ENCODE results near the gene EFEMP2.

The EFEMP2 gene

DNA sequence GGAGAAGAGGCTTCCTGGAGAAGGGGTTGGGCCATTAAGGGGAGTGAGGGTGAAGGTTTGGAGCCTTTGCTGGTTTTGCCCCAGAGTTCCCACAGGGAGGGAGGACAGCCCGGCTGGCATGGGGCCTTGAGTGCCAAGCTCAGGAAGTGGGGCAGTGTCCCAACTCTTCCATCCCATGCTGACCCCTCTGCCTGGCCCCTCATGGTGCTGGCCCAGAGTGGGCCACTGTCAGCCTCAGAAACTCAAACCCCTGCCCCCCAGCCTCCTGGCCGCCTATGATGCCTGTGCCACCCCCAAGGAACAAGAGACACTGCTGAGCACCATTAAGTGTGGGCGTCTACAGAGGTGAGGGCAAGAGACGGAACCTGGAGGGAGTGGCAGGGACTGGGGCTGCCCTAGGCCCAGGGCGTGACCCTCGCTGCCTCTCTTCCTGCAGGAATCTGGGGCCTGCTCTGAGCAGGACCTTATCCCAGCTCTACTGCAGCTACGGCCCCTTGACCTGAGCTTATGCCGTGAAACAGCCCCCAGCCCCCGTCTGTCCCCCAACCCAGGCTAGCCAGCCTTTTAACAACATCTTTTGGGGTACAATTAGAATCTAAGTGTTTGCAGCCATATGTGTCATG is 6.9 kb downstream of the EFEMP2 start:
- no peak for DNase-seq

DNA sequence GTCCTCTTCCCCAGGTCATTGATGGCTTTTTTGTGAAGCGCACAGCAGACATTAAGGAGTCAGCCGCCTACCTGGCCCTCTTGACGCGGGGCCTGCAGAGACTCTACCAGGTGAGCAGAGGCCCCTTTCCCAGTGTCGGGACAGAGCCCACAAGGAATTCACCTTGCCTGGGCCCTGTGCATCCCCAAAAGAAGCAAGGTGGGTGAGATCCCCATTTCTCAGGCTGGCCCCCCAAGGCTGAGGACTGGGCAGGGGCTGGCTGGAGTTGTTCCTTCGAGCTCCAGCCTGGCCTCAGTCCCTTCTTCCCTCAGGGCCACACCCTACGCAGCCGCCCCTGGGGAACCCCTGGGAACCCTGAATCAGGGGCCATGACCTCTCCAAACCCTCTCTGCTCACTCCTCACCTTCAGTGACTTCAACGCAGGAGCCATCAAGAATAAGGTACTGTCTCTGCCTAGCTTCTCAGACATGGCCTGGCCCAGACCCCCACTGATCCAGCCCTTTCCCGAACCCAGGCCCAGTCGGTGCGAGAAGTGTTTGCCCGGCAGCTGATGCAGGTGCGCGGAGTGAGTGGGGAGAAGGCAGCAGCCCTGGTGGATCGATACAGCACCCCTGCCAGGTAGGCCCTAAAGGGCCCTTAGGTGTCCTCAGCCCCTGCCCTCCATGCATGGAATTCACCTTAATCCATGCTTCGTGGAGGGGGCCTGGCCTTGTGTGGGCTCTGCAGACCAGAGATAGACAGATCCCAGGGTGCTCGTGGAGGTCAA is 7.7 kb downstream of the EFEMP2 start:
- no peak for DNase-seq

- DNase-seq = no peak
These were observed 8.5 kb downstream of the EFEMP2 start for GRCh38 chr11:65863889-65864705.

DNA sequence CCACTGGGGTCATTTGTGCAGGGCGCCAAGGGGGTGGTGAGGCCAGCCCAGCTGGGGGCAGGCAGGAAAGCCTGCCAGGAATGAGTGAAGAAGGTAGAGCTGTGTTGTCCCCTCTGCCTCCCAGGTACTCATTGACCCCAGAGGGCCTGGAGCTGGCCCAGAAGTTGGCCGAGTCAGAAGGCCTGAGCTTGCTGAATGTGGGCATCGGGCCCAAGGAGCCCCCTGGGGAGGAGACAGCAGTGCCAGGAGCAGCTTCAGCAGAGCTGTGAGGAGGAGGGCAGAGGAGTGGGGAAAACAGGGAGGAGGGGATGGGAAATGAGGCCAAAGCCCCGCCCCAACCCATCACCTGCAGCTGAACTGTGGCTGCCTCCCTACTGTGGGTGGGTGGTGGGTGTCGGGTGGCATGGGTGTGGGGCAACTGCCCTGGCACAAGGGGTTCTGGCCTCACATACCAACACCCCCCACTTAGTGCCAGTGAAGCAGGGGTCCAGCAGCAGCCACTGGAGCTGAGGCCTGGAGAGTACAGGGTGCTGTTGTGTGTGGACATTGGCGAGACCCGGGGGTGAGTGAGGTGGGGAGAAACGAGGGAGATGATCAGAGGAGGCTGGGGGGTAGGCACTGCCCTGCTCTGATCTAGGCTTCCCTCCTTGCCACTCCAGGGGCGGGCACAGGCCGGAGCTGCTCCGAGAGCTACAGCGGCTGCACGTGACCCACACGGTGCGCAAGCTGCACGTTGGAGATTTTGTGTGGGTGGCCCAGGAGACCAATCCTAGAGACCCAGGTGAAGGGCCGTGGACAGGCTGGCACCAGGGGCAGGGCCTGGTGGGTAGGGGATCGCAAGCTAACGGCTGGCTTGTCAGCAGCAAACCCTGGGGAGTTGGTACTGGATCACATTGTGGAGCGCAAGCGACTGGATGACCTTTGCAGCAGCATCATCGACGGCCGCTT is 9.4 kb downstream of the EFEMP2 start:
- DNase-seq = no peak

DNA sequence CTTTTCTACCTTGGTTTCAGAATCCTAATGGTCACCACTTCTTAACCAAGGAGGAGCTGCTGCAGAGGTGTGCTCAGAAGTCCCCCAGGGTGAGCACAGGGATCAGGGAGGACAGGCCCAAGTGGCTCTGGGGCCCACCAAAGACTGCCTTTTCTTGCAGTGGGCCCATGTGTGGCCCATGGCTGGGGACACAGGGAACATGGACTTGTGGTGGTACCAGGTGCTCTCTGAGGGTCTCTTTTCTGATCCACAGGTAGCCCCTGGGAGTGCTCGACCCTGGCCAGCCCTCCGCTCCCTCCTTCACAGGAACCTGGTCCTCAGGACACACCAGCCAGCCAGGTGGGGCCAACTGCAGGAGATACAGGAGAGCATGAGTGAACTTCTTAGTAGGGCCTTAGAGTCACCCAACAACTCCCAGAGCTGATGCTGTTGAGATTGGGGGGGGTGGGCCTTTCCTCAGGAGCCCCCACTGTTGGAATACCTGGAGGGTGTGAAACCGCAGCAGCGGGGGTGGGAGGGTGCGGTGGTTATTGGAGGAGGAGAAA is 10.3 kb downstream of the EFEMP2 start:
- DNase-seq = no peak

GRCh38 chr11:65861533-65862183 is 10.9 kb downstream of the EFEMP2 start:
- DNase-seq = no peak

DNA sequence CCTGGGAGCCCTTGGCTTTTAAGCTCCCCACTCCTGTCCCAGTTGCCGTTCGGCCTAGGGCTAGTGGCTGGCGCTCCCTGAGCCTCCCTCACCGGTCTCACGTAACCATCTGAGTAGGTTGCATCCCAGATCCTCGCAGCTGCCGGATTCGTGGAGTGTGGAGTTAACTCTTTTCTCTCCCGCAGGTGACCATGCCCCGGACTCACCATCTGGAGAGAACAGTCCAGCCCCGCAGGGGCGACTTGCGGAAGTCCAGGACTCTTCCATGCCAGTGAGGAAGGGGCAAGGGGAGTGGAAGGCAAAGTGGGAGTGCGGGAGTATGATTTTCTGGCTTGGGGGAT is 11.5 kb downstream of the EFEMP2 start:
- DNase-seq = no peak

GRCh38 chr11:65860278-65861164 is 12.1 kb downstream of the EFEMP2 start, which contains the start of gene MUS81:
Gene MUS81, plus strand, starts transcription at chr11:65860433. Its CDS starts 321 bp downstream, at chr11:65860754.
- peak; percentile 97 for DNase-seq

GRCh38 chr11:65859812-65860277 is 12.8 kb downstream of the EFEMP2 start:
- DNase-seq = no peak

DNA sequence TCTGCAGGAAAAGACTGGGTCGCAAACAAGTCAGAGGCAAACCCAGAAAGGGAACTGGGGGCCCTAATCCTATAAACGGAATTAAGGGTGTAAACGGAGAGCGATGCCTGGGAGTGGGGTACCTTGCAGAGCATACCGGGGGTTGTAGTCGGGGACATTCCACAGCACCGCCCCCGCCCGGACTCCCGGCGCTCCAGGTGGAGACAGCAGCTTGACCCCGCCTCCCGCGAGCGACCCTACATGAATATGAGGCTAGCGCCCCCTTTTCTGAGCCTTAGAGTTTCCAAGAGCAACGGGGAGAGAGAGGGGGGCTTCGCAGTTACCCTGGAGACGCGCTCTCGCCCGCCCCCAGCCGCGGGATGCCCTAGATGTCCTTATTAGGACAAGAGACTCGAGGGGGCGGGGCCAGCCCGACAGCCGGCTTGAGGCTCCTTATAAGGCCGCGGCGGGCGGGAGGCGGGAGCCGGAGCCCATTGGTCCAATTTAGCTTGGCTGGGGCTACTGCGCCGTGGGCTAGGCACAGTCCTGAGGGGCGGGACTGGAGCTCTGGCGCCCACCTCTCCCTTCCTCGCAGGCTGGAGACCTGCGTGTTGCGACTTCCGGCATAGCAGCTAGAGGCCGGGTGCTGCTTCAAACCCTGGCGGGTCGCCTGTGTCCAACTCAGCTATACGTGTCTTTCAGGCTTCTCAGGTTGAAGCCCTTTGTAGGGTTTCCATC is 13.3 kb downstream of the EFEMP2 start:
- DNase-seq = peak; percentile 99

- no peak for DNase-seq
These were observed 13.9 kb downstream of the EFEMP2 start for GRCh38 chr11:65858681-65859087.

GRCh38 chr11:65857853-65858680 is 14.5 kb downstream of the EFEMP2 start, which contains the start of gene CFL1:
Gene CFL1, minus strand, starts transcription at chr11:65858180. Its CDS starts 81 bp downstream, at chr11:65858099.
- DNase-seq = peak; percentile 98

DNA sequence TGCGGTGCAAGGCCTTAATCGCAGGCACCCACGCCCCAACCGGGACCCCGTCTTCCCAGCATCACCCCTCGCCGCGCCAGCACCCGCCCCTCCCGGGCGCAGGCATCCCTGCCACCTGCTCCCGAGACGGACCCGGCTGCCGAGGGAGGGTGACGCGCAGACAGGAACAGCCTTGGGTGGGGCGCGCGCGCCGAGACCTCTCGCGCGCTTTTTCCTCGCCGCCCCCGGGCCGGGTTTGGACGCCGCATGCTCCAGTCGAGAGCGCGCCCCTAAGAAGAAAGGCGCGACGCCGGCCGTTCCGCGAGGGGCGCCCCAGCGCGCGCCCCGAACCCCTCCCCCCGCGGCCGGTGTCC is 15.1 kb downstream of the EFEMP2 start:
- DNase-seq = peak; percentile 67

DNA sequence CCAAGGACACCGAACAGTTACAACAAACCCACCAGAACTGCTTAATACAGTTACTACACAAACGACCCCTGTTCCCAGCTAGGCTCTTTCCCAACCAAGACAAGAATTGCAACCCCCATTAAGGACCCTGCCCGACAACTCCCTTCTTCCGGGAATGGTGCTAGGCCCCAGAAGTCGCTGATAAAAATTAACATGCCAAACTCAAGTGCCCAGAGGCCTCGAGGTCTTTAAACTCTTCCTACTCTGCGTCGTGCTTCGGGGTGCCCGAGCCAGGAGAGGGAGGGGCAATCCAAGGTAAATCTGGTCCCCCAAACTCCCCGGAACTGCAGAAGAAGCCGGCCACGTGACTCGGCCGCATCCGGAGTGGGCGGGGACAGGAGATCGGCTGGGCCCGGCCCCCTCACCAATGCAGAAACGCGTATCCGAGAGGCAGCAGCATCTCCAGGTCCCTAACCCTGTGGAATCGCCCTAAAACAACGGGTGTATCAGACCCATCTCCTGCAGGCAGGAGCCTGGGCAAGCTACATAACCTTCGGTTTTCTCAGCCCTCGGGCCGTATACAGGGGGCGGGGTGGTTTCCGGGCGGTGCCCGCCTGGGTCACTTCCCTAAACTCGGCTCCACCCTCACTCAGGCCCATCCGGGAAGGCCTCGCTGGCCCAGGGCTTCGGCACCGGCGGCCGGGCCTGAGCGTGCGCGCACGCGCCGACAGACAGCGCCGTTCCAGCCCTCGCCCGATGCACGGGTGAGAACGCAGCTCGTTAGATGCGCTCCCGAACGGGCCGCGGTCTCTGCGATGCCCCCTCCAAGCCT is 15.7 kb downstream of the EFEMP2 start:
- peak; percentile 88 for DNase-seq

- no peak for DNase-seq
These were observed 16.7 kb downstream of the EFEMP2 start for GRCh38 chr11:65855927-65856363.

DNA sequence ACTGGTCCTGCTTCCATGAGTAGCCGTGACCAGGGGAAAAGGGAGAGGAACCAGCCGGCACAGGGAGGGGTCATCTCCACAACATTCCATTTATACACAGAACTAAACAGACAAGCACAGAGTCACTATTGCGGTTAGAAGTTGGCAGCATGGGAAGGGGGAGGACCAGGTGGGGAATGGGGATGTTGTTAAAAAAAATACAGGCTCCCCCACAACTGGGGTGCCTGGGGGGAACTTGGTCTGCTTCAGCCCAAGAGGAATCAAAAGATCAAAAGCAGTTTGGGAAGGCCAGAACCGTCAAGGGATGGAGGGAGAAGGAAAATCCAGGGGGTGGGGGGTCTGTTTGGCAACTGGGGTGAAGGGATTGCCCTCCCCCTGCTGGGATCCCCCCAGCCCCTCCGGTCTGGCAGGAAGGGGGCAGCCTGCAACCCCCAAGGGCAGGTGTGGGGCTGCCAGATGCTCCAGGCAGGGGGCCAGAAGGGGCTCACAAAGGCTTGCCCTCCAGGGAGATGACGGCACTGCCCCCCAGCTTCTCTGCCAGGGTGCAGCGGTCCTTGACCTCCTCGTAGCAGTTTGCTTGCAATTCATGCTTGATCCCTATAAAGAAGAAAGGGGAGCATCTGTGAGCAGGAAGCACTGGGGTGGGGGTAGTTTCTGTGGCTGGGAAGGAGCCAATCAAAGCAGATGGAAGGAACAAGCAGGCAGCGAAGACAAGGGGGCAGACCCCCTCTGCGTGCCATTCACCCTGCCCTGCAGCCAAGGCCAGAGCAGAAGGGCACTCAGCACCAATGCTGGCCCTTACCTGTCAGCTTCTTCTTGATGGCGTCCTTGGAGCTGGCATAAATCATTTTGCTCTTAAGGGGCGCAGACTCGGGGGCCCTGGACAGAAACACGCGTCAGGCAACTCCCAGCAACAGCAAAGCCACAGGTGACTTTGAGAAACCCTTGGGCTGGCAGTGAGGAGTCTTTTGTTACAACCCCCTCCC is 17.5 kb downstream of the EFEMP2 start:
- DNase-seq = no peak
